Measurements from ENCODE around the gene FBXW2.

DNA sequence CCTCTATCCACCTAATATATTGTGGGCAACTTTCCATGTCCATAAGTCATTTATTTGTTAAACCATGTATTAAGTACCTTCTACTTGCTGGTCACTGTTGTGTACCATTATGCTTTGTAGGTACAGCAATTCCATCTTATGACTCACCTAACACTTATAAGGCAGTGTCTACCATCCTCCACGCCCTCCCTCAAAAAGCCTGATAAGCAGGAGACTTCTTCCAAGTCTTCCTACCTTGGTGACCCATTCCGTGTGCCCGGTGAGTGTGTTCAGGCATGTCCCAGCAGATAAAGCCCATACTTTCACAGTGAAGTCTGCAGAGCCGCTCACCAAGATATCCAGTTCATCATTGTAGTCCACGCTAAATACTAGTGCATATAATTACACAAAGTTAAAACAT, 17.4 kb downstream of the FBXW2 start:
- TF ChIP-seq, protein P1, sequence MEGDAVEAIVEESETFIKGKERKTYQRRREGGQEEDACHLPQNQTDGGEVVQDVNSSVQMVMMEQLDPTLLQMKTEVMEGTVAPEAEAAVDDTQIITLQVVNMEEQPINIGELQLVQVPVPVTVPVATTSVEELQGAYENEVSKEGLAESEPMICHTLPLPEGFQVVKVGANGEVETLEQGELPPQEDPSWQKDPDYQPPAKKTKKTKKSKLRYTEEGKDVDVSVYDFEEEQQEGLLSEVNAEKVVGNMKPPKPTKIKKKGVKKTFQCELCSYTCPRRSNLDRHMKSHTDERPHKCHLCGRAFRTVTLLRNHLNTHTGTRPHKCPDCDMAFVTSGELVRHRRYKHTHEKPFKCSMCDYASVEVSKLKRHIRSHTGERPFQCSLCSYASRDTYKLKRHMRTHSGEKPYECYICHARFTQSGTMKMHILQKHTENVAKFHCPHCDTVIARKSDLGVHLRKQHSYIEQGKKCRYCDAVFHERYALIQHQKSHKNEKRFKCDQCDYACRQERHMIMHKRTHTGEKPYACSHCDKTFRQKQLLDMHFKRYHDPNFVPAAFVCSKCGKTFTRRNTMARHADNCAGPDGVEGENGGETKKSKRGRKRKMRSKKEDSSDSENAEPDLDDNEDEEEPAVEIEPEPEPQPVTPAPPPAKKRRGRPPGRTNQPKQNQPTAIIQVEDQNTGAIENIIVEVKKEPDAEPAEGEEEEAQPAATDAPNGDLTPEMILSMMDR (IDR thresholded peaks at IDR 0.05), result no peak
- TF ChIP-seq POLR2A (IDR thresholded peaks at IDR 0.05), result no peak
